ENCODE data around the gene SLC6A3. TPM values are rescaled to one million over a fixed set of nuclear protein-coding genes. Genes with fewer than 3 reads are reported as not detected.

The SLC6A3 gene
- total and polyA plus RNA-seq, 10 donors = 0.02 to 0.27 (median 0.07) TPM; not detected in 4

DNA sequence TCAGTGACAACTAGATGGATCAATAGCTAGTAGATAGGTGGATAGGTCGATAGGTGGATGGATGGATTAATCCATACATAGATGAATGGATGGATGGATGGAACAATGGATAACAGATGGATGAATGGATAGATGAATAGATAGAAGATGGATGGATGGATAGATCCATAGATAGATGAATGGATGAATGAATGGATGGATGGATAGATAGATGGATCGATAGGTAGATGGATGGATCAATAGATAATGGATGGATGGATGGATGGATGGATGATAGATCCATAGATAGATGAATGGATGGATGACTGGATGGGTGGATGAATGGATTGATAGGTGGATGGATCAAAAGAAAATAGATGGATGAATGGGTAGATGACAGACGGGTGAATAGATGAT lies 5.1 kb downstream of the SLC6A3 start:
- peaks cover 8 to 14% (median 11%) of the 10 kb centered on the region in 6 donors for H3K4me1 ChIP-seq
- H3K27ac ChIP-seq = no peak overlapping the region
- H3K9me3 ChIP-seq = peaks cover 0 to 9% (median 0%) of the 10 kb centered on the region in 8 donors
- 82 to 93% (median 85%) methylated on average over 3 of the region's 3 CpGs for WGBS, 5 donors
- peaks cover 8 to 80% (median 55%) of the 10 kb centered on the region in 7 donors for H3K27me3 ChIP-seq (replicated peaks in 1 of 7)
- intact Hi-C loops (cut with DNase I; ENCODE audit: low total_unique reads) = no loop called here
- TF ChIP-seq, protein P1, sequence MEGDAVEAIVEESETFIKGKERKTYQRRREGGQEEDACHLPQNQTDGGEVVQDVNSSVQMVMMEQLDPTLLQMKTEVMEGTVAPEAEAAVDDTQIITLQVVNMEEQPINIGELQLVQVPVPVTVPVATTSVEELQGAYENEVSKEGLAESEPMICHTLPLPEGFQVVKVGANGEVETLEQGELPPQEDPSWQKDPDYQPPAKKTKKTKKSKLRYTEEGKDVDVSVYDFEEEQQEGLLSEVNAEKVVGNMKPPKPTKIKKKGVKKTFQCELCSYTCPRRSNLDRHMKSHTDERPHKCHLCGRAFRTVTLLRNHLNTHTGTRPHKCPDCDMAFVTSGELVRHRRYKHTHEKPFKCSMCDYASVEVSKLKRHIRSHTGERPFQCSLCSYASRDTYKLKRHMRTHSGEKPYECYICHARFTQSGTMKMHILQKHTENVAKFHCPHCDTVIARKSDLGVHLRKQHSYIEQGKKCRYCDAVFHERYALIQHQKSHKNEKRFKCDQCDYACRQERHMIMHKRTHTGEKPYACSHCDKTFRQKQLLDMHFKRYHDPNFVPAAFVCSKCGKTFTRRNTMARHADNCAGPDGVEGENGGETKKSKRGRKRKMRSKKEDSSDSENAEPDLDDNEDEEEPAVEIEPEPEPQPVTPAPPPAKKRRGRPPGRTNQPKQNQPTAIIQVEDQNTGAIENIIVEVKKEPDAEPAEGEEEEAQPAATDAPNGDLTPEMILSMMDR (IDR thresholded peaks at IDR 0.05 in 8 of 11, conservative IDR thresholded peaks at IDR 0.05 in 3 of 11) = no peak
- TF ChIP-seq POLR2A (IDR thresholded peaks at IDR 0.05) = no peak
- TF ChIP-seq POLR2AphosphoS5 (IDR thresholded peaks at IDR 0.05) = no peak
- no peaks in the 10 kb centered on the region for H3K36me3 ChIP-seq
- DNase-seq = no peak
- no peak overlapping the region for H3K4me3 ChIP-seq

DNA sequence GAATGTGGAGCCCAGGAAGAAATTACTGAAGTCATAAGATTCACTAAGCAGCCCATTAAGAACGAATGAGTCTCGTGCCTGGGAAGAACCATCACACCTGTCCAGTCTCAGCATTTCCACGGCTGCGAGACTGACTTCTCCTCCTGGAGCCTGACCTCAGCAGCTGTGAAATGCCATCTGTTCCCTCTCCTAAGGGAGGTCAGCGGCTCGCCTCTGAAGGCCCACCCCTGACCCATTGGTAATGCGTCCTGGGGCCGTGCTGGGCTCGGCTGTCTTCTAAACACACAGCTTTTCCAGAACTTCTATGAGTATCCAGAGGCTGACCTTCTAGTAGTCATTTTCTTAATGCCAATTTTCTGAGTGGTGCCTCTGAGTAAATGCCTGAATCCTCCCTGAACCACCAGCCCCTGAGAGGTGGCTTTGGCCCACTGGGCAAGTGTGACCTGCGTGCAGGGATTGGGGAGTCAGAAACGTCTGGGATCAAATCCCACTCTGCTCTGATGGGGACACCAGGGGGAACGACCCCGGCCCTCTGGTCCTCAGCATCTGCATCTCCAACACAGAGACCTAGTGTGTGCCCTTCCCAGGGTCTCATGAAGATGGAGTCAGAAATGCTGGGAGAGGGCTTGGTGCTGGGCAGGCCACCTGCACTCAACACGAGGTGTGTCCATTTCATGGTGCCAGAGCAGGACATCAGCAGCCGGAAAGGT lies 5.7 kb downstream of the SLC6A3 start:
- no peak overlapping the region for H3K27ac ChIP-seq
- peaks cover 3 to 74% (median 49%) of the 10 kb centered on the region in 7 donors for H3K27me3 ChIP-seq (replicated peaks in 1 of 7)
- no peaks in the 10 kb centered on the region for H3K36me3 ChIP-seq
- TF ChIP-seq, protein P1 (IDR thresholded peaks at IDR 0.05 in 8 of 11, conservative IDR thresholded peaks at IDR 0.05 in 3 of 11) = no peak
- TF ChIP-seq POLR2AphosphoS5 (IDR thresholded peaks at IDR 0.05) = no peak
- TF ChIP-seq POLR2A (IDR thresholded peaks at IDR 0.05) = no peak
- H3K4me3 ChIP-seq = no peak overlapping the region
- DNase-seq = no peak
- peaks cover 3 to 8% (median 5%) of the 10 kb centered on the region in 6 donors for H3K4me1 ChIP-seq
- peaks cover 0 to 9% (median 0%) of the 10 kb centered on the region in 8 donors for H3K9me3 ChIP-seq
- intact Hi-C loops (cut with DNase I; ENCODE audit: low total_unique reads) = no loop called here
- 77 to 87% (median 80%) methylated on average over 13 to 15 of the region's 15 CpGs for WGBS, 5 donors

DNA sequence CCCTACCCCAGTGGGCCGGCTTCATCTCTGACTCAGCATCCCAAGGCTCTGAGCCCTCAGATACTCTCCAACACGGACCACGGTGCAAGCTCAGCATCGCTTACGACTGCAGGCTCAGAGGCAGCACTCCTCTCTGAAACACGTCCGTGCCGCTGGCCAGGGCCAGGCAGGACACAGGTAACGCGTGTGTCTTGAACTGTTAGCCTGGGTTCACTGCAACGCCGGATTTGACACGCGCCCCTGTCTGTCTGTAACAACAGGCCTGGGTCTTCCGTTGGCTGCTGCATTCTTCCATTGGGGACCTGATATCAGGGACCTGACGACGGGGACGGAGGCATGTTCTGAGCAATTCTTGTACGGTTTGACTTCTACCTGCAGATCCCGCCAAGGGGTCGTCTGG lies 6.4 kb downstream of the SLC6A3 start:
- TF ChIP-seq POLR2AphosphoS5 (IDR thresholded peaks at IDR 0.05) = no peak
- no peak for TF ChIP-seq POLR2A (IDR thresholded peaks at IDR 0.05)
- TF ChIP-seq, protein P1 (IDR thresholded peaks at IDR 0.05 in 8 of 11, conservative IDR thresholded peaks at IDR 0.05 in 3 of 11) = no peak
- no peak overlapping the region for H3K4me3 ChIP-seq
- intact Hi-C loops (cut with DNase I; ENCODE audit: low total_unique reads) = no loop called here

DNA sequence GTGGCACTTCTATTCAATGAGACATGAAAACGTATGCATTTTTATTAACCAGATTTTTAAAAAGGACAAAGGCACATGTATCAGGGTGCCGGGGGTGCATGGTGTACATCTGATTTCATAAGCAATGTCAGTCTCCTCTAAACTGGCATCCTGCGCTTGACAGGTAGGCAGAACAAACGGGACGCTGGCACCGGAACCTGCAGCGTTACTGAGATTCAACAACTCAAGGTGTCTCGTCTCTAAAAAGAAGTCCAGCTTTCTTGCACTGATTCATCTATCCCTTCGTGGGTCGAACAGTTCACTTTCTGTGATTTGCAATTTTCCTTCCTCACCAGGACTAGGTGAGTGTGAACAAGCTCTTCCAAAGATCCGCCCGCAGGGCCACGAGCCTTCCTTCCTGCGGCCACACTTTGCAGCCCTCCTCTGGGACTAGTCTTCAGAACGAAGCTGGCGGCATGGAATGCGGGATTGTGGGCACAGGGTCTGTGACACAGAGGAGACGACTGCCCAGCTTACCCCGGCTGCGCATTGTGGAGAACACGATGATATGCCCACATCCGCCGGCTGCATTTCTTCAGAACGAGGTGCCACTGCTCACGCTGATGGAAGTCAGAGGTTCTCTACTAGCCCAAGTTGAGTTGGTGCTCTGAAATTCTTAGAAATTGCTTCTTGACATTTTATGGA lies 7.2 kb downstream of the SLC6A3 start:
- Histone ChIP-seq H3K9me3 (peaks cover 0 to 13% (median 0%) of the 10 kb centered on the region in 8 donors), H3K27me3 (replicated peaks in 1 of 7) (peaks cover 0 to 59% (median 34%) of the 10 kb centered on the region in 7 donors), H3K4me3 (no peak overlapping the region), H3K27ac (no peak overlapping the region), H3K36me3 (no peaks in the 10 kb centered on the region), H3K4me1 (no peaks in the 10 kb centered on the region)
- WGBS, 5 donors = 83 to 91% (median 86%) methylated on average over 25 of the region's 25 CpGs
- intact Hi-C loops (cut with DNase I; ENCODE audit: low total_unique reads) = no loop called here
- DNase-seq = no peak
- TF ChIP-seq, protein P1 (IDR thresholded peaks at IDR 0.05 in 8 of 11, conservative IDR thresholded peaks at IDR 0.05 in 3 of 11) = no peak
- TF ChIP-seq POLR2A (IDR thresholded peaks at IDR 0.05) = no peak
- TF ChIP-seq POLR2AphosphoS5 (IDR thresholded peaks at IDR 0.05) = no peak

More for the DNA sequence above, 6.4 kb downstream of the SLC6A3 start:
- peaks cover 0 to 1% (median 0%) of the 10 kb centered on the region in 6 donors for H3K4me1 ChIP-seq
- no peaks in the 10 kb centered on the region for H3K36me3 ChIP-seq
- H3K9me3 ChIP-seq = peaks cover 0 to 9% (median 0%) of the 10 kb centered on the region in 8 donors
- no peak overlapping the region for H3K27ac ChIP-seq
- peaks cover 0 to 67% (median 43%) of the 10 kb centered on the region in 7 donors for H3K27me3 ChIP-seq (replicated peaks in 1 of 7)
- 87 to 90% (median 89%) methylated on average over 21 of the region's 21 CpGs for WGBS, 5 donors
- DNase-seq = no peak

Measured in spleen (tissue), 11 donors.